GM12891 (cell line): ENCODE data around the gene SRRM5.

Experiments used
- POLR2A ChIP-seq: IDR thresholded peaks from 2 replicates; pipeline ENCODE4 v1.6.1; 2011; ENCODE audit warnings: low read depth, low read length, control low read depth
- POLR2AphosphoS5 ChIP-seq: IDR thresholded peaks from 2 replicates; pipeline ENCODE4 v1.6.1; 2011; ENCODE audit warnings: low read depth, low read length, control low read depth
- TAF1 ChIP-seq: IDR thresholded peaks from 2 replicates; pipeline ENCODE4 v1.6.1; 2011; ENCODE audit warnings: low read depth, low read length, control low read depth

- TF ChIP-seq POLR2A = no peak
- no peak for TF ChIP-seq POLR2AphosphoS5
- no peak for TF ChIP-seq TAF1
Observed at GRCh38 chr19:43664018-43664417, 52.1 kb downstream of the SRRM5 start.
